K562 (cell line): ENCODE results near the gene OR2V2. TPM values are rescaled to one million over a fixed set of nuclear protein-coding genes. Genes with fewer than 3 reads are reported as not detected.

Source experiments
- ASH1L ChIP-seq: fragments of 450-650 bp; IDR thresholded peaks from 2 replicates; pipeline ENCODE4 v1.6.1; 2018; ENCODE audit warnings: borderline replicate concordance, mild to moderate bottlenecking, low read depth; ENCODE audit not compliant: partially characterized antibody
- ATF3 ChIP-seq, 2 experiments: fragments of 450-650 bp in 1 of 2; sonication (generic) in 1 of 2; formaldehyde crosslinking in 1 of 2; IDR thresholded peaks in 1 of 2; conservative IDR thresholded peaks in 1 of 2; 2 replicates each; pipeline versions ENCODE4 v1.6.1 to v1.8.1; 2016 to 2023; ENCODE audit warnings: mild to moderate bottlenecking in 2 of 2, moderate library complexity in 2 of 2, inconsistent platforms in 1 of 2, missing genetic modification reagents in 1 of 2
- ATF6 ChIP-seq: sonication (generic); formaldehyde crosslinking; IDR thresholded peaks from 2 replicates; pipeline ENCODE4 v1.4.0; 2020; ENCODE audit warnings: mild to moderate bottlenecking, missing genetic modification reagents
- COPS2 ChIP-seq: fragments of 450-650 bp; conservative IDR thresholded peaks from 2 replicates; pipeline ENCODE4 v1.6.1; 2016; ENCODE audit warnings: mild to moderate bottlenecking, moderate library complexity
- EP300 ChIP-seq: IDR thresholded peaks from 2 replicates; pipeline ENCODE4 v1.6.1; 2012; ENCODE audit warnings: low read length, improper control_type of control experiment
- SMC3 ChIP-seq: conservative IDR thresholded peaks from 2 replicates; pipeline ENCODE4 v1.6.1; 2011; ENCODE audit warnings: low read depth, low read length, improper control_type of control experiment; ENCODE audit not compliant: insufficient read depth
- STAT6 ChIP-seq: sonication (generic); formaldehyde crosslinking; IDR thresholded peaks from 2 replicates; pipeline ENCODE4 v1.8.1; 2023; ENCODE audit warnings: mild to moderate bottlenecking, missing genetic modification reagents
- THRB ChIP-seq: fragments of 450-650 bp; formaldehyde crosslinking; conservative IDR thresholded peaks from 2 replicates; pipeline ENCODE4 v1.4.0; 2022; ENCODE audit warnings: mild to moderate bottlenecking, missing genetic modification characterization
- ZBTB2 ChIP-seq: fragments of 450-650 bp; IDR thresholded peaks from 2 replicates; pipeline ENCODE4 v1.6.1; 2016; ENCODE audit warnings: antibody characterized with exemption
- ZNF124 ChIP-seq: sonication (generic); formaldehyde crosslinking; IDR thresholded peaks from 2 replicates; pipeline ENCODE4 v1.8.1; 2022; ENCODE audit warnings: missing genetic modification reagents
- ZNF175 ChIP-seq: fragments of 200-800 bp; sonication (Bioruptor generic); IDR thresholded peaks from 2 replicates; pipeline ENCODE4 v1.6.1; 2016; ENCODE audit warnings: low read depth, mild to moderate bottlenecking, missing genetic modification characterization, missing compliant biosample characterization
- ZNF398 ChIP-seq: fragments of 250-450 bp; sonication (Bioruptor Pico); IDR thresholded peaks from 2 replicates; pipeline ENCODE4 v1.8.0; 2021; ENCODE audit warnings: moderate library complexity, mild to moderate bottlenecking, inconsistent platforms
- ZNF764 ChIP-seq: fragments of 250-450 bp; sonication (Bioruptor Pico); IDR thresholded peaks from 2 replicates; pipeline ENCODE4 v1.4.0; 2020; ENCODE audit warnings: low read depth, mild to moderate bottlenecking, moderate library complexity
- polyA plus RNA-seq, 8 experiments: library from polyadenylated mRNA; depleted of rRNA in 4 of 8; stranded (reverse) in 5 of 8; unstranded in 3 of 8; fragments of >200 nt; fragmentation: Nextera tagmentation in 2 of 8; fragmentation: Illumina TruSeq in 1 of 8; extraction: Ambion mirVana in 2 of 8; extraction: Trizol in 1 of 8; gene quantifications; 2 replicates each; pipeline versions ENCODE4 v1.2.1 to v1.2.3, GENCODE V29; 2011 to 2014; ENCODE audit warnings: inconsistent platforms in 1 of 8, missing spikeins in 1 of 8
- total RNA-seq, 7 experiments: library from RNA; depleted of rRNA in 6 of 7; stranded (reverse); fragments of >200 nt in 6 of 7; fragmentation: Illumina TruSeq in 2 of 7; extraction: Trizol in 2 of 7; gene quantifications; 2 replicates each; pipeline versions ENCODE4 v1.2.1 to v1.2.3, GENCODE V29; 2011 to 2021; ENCODE audit warnings: low replicate concordance in 1 of 7

OR2V2 gene
- total and polyA plus RNA-seq, 9 of the 15 experiments (the other 6 are each of a cell fraction or from before 2014, with no cell fraction given) = 0.01 TPM; not detected in 8

- TF ChIP-seq ZNF398 (CRISPR knock-in tag) (no peak), ATF6 (no peak; the same call in 1 of the 2 replicates), ZNF124 (CRISPR knock-in tag) (no peak), ATF3 (IDR thresholded peaks at IDR 0.05) (no peak), ATF3 (CRISPR knock-in tag; conservative IDR thresholded peaks at IDR 0.05) (no peak), STAT6 (CRISPR knock-in tag) (no peak), SMC3 (no peak), ZBTB2 (no peak), ASH1L (peak; percentile 23), COPS2 (no peak), ZNF175 (CRISPR knock-in tag) (no peak), EP300 (peak; percentile 63), ZNF764 (no peak), THRB (CRISPR knock-in tag) (no peak)
These were observed 41.4 kb downstream of the OR2V2 start (continued) for GRCh38 chr5:181188700-181189362.
